Activated T-helper 9 cell treated with anti-CD3 and anti-CD28 coated beads, Interleukin-2, amount 50 U/mL, for 16 hours (primary cell): ENCODE data around the gene AGO4.
"Not testable (repeated sequence)": the region's sequence is repeated elsewhere in the genome, so short reads cannot be mapped to it uniquely, and the experiment has no call there.

Experiments
- DNase-seq: peaks from one replicate; pipeline ENCODE4 v3.0.0-alpha.2; 2020; ENCODE audit warnings: low read depth

Gene AGO4

DNA sequence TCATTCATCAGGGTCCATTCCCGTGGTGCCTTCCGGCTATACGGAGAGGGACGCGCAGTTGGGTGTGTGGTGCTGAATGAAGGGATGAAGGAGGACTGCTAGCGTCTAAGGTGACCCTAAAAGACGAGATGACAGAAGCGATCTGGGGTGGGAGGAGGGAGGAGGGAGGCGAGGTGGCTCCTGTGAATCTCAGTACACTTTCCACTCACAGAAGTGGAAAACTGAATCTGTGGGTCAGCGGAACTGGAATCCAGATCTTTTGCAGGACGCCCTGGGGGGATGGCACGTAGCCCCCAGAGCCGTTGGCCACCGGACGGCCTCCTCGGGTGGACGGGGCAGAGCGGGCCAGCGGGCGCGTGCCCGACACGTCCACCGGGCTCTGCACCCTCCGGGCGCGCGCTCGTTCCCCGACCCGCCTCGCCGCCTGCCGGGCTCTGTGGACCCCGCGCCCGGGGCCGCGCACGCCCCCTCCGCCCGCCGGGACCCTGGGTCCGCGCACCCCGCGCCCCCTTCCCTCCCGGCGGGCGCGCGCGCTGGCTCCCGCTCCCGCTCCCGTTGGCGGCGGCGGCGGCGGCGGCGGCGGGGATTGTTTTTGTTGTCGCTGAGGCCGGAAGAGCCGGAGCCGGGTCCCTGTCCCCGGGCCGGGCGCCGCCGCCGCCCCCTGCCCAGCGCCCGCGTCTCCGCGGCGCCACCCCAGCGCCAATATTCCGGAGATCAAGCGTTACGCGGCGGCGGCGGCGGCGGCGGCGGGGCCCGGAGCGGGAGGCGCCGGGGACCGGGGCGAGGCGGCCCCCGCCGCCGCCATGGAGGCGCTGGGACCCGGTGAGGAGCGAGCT is at the start of gene AGO4:
Gene AGO4 (plus strand): TSS at position 403 of the 836 bp plus-strand sequence. CDS start 401 bp downstream, at position 804.
- peak; percentile 27 for DNase-seq

- no peak for DNase-seq
These were observed 45.7 kb upstream of the AGO4 start for GRCh38 chr1:35762141-35762540.

GRCh38 chr1:35763201-35763600 is 44.6 kb upstream of the AGO4 start:
- no peak for DNase-seq

DNA sequence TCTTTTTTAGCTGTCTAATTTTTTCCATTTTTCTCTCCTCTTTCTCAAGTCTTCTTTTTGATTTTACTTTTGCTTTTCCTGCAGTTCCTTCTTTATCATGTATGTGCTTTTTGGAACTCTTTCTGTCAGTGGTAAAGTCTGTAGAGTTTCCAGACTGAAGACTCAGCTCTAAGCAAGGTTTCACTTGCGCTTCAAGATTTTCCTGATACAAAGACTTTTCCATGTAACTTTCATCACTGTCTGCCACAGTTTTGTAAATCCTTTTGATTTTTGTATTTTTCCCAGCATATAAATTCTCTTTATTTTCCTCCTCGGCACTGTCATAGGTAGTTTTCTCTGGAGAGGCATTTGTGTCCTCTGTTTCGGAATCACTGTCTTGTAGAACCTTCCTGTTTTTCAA is 43.5 kb upstream of the AGO4 start:
- DNase-seq, result no peak

DNA sequence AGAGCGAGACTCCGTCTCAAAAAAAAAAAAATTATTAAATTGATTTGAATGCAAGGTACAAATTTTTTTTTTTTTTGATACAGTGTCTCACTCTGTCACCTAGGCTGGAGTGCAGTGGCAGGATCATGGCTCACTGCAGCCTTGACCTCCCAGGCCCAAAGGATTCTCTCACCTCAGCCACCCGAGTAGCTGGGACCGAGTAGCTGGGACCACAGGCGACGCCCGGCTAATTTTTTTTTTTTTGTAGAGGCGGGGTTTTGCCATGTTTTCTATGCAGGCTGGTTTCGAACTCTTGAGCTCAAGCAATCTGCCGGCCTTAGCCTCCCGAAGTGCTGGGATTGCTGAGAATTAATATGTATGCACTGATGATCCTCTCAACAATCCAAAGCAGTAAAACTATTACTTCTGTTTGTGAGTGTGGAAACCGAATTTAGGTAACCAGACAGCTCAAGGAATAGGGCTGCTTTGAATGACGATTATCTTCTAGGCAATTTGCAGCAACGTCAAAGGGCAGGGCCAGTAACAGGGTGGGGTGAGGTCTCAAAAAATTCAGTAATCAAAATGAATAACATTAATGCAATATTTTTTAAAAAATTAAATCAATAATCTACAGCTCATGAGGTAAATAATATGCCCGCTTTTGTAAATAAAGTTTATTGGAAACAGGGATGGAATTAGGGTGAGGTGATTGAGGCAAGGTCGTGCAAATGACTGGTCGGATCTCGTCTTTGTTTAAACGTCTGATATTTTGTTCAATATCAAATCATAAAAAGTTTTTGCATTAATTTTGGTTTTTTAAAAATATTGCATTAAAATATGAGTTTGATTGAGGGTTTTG is 39.2 kb upstream of the AGO4 start:
- no peak for DNase-seq

- DNase-seq, result peak; percentile 73
These were observed 38.5 kb upstream of the AGO4 start for GRCh38 chr1:35769188-35769758.

GRCh38 chr1:35773711-35774110 is 34.1 kb upstream of the AGO4 start:
- DNase-seq, result no peak

- not testable (repeated sequence) for DNase-seq
These were observed 31.6 kb upstream of the AGO4 start for GRCh38 chr1:35776172-35776571.

DNA sequence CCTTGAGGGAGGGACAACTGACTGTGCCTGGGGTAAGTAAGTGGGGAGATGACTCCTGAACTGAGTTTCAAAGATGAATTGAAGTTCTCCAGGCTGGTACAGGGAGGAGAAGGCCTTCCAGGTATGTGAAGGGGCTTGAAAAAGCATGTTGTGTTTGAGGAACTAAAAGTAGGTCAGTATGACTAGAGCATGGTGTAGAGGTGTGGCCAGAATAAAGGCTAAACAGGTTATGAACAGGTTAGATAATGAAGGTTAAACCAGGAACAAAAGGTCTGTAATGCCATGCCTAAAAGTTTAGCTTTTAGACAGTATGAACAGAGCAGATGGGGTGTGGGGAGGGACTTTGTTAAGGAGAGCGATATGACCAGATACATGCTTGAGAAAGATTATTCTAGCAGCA is 30.7 kb upstream of the AGO4 start:
- DNase-seq, result no peak

DNA sequence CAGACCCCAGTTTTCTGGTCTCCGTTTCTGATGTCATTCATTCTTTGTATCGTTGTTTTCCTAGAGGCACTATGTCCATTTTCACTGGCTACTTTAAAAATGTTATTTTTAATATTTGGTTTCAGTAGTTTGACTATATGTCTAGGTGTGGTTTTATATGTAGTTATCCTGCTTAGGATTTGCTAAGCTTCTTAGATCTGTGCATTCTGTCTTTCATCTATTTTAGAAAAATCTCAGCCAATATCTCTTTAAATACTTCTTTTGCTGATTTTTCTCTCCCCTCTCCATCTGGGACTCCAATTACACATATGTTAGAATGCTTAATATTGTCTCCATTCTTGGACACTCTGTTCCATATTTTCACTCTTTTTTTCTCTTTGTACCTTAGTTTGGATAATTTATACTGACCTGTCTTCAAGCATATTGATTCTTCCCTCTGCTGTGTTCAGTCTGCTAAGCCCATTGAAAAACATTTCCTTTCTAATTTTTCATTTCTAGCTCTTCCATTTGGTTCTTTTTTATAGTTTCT is 24.7 kb upstream of the AGO4 start:
- no peak for DNase-seq

DNA sequence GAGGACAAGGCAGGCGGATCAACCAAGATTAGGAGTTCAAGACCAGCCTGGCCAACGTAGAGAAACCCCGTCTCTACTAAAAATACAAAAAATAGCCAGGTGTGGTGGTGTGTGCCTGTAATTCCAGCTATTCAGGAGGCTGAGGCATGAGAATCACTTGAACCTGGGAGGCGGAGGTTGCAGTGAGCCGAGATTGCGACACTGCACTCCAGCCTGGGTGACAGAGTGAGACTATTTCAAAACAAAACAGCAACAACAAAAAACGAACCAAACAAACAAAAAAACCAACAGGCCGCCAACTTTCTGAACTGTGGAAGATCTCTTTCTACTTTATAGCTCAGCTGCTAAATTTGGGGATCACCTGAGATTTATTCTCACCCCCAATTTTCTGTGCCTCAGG is 23.5 kb upstream of the AGO4 start:
- DNase-seq, result not testable (repeated sequence)

GRCh38 chr1:35788139-35788538 is 19.7 kb upstream of the AGO4 start:
- no peak for DNase-seq

DNA sequence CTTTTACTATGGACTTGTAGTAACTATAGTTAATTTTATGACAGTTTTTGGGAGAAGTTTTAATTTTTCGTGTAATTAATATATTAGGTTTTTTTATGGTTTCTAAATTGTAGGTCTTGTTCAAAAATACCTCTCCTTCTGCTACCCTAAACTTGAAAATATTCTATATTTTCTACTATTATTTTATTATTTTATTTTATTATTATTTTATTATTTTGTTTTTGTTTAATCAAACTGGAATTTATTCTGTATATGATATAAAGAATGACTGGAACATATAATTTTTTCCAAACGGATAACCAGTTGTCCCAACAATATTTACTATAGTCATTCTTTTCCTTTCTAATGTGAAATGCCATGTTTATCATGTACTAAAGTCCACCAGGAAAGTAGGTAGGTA is 17.1 kb upstream of the AGO4 start:
- DNase-seq, result no peak

- no peak for DNase-seq
These were observed 12.5 kb upstream of the AGO4 start for GRCh38 chr1:35795295-35795694.

DNA sequence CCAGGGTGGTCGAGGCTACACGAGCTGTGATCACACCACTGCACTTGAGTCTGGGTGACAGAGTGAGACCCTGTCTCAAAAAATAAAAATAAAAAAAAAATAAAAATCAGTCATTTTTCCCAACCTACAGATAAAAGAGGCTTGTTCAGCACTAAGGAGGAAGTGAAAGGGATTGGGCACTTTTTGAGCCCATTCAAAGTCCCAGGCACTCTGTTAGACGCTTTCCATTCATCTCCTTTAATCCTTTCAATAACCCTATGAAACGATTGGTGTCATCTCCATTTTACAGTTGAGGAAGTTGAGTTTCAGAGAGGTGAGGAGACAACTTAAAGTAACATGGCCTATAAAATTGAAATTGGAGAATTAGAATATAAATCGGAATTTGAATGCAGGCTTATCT is 10.4 kb upstream of the AGO4 start:
- DNase-seq, result no peak

DNA sequence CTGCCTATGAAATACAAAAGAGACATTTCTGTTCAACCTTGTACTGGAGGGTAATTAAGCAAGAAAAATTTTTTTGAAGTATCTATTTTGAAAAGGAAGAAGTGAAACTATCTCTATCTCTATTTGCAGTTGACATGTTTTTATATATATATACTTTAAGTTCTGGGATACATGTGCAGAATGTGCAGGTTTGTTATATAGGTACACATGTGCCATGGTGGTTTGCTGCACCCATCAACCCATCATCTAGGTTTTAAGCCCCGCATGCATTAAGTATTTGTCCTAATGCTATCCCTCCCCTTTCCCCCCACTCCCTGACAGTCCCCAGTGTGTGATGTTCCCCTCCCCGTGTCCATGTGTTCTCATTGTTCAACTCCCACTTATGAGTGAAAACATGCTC is 9.8 kb upstream of the AGO4 start:
- DNase-seq, result not testable (repeated sequence)

DNA sequence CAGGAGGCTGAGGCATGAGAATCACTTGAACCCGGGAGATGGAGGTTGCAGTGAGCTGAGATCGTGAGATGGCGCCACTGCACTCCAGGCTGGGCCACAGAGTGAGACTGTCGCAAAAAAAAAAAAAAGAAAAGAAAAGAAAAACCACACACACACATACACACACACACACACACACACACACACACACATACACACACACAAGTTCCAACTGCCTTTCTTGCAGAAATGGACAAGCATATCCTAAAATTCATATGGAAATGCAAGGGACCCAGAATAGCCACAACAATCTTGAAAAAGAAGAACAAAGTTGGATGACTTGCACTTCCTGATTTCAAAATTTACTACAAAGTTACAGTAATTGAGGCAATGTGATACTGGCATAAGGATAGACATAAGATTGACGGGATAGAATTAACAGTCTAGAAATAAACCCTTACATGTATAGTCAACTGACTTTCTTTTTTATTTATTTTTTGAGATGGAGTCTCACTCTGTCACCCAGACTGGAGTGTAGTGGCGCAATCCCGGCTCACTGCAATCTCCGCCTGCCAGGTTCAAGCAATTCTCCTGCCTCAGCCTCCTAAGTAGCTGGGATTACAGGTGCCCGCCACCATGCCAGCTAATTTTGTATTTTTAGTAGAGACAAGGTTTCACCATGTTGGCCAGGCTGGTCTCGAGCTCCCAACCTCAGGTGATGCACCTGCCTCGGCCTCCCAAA is 7.5 kb upstream of the AGO4 start:
- DNase-seq, result not testable (repeated sequence)

DNA sequence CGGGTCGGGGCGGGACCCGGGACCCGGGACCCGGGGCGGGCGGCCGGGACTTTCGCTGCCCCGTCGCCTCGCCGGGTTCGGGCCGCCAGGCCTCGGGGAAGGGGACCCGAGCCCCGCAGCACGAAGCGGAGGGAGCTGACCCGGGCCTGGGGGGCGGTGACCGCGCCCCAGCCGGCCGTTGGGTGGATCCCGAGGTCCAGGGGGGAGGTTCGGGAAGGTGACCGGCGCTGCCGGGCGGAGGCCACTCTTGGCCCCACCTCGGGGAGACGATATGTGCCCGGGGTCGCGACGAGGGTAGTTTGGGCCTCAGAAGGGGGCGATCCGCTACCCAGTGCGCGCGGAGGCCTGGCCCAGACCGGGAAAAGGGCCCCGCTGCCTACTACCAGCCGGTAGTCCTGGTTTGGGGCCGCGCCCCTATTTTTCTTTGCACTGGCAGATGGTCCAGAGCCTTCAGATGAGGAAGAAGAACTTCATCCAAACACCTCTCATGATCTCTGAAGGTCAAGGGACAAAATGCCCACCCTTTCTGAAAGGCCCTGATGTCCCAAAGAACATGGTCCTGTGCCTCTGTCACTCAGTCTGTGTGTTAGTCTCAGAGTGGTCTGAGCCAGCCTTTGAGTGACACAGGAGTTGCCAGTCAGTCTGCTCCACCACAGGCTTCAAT is 766 bp downstream of the AGO4 start:
- peak; percentile 5 for DNase-seq

DNA sequence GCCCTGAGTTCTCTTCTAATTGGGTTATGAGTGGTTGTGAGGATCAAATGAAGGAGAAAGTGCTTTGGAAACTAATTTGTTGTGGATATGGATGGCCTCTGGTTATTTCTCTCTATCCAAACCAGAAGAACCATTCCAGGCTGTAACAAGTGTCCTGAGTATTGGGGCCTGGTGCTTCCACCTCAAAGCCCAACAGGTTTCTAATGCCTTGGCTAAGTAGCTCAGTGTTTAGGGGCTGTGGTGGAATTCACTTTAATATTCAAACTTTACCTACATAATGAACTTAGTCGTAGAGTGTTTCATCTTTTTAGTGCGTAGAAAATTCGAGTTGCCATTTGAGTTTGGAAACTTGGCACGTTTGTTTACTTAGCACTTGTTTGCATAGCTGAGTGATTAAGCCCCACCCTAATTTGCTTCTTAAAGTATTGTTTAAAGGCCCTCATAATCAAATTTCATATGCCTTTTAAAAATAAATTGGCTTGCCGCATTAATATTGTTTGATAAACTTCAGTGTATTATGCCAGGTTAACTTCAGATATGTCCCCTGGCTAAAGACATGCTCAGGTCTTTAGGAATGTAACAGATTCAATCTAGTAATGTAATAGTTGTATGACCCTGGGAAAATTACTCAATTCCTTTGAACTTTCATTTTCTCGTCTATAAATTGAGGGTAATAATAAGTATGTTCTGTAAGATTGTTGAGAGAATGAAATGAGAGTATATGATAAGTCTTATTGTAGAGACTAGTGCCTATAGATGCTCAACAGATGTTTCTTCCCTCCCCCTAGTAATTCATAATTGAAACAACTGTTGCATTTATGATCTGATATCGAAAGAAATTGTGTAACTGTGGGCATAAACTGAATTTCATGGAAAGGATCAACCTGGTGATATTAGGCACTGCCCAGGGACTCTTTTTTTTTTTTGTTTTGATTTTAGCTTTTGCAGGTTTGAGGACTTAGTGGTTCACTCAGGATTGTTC is 1.6 kb downstream of the AGO4 start:
- DNase-seq, result no peak
